ENCODE measurements around the gene RCOR2. TPM values are rescaled to one million over a fixed set of nuclear protein-coding genes. Genes with fewer than 3 reads are reported as not detected.
A peak's percentile ranks its signal among the peaks of the same experiment; 100 is the strongest.

Gene RCOR2
- total RNA-seq, 1 experiment from 2014 or later: 77.4 TPM

- Mint-ChIP-seq H3K27ac (peak overlapping the region; percentile 73; the same call in 1 of the 2 replicates), H3K4me3 (no peak overlapping the region), H3K9me3 (no peaks in the 10 kb centered on the region), H3K27me3 (ENCODE audit: low read depth) (no peaks in the 10 kb centered on the region), H3K4me1 (peaks cover 49% of the 10 kb centered on the region), H3K36me3 (peaks cover 15% of the 10 kb centered on the region)
- ATAC-seq (no peak), DNase-seq (ENCODE audit: low spot score) (no peak)
- TF ChIP-seq SMAD3 (CRISPR knock-in tag; IDR thresholded peaks at IDR 0.05; ENCODE audit: borderline replicate concordance): no peak
- peak; percentile 76; the same call in 1 of the 2 replicates for TF ChIP-seq ZNF423 (CRISPR knock-in tag; IDR thresholded peaks at IDR 0.05)
- CTCF ChIA-PET: interaction anchor here (0.6 to 2.8 kb wide), 31 partner anchors 9 to 242 kb away, joined by 3 to 47 read pairs (median 5); partner anchors contain the start of genes MARK2, NAA40, RCOR2 and ZFTA
- POLR2A ChIA-PET: interaction anchor here (1.2 kb wide), 2 partner anchors 11 to 24 kb away, joined by 3 to 5 read pairs; no protein-coding TSS in a partner anchor
Observed at GRCh38 chr11:63907063-63907462, 9.9 kb downstream of the RCOR2 start.

GRCh38 chr11:63906585-63906984 lies 10.4 kb downstream of the RCOR2 start:
- POLR2A ChIA-PET: interaction anchor here (1.2 kb wide), 2 partner anchors 11 to 23 kb away, joined by 3 to 5 read pairs; no protein-coding TSS in a partner anchor
- H3K27ac Mint-ChIP-seq: peak overlapping the region; percentile 93
- H3K4me3 Mint-ChIP-seq: no peak overlapping the region
- DNase-seq (ENCODE audit: low spot score) (peak; percentile 62), ATAC-seq (no peak)
- H3K9me3 Mint-ChIP-seq: no peaks in the 10 kb centered on the region
- H3K36me3 Mint-ChIP-seq: peaks cover 20% of the 10 kb centered on the region
- CTCF ChIA-PET: interaction anchor here (0.6 to 2.8 kb wide), 34 partner anchors 8 to 243 kb away, joined by 3 to 47 read pairs (median 5); partner anchors contain the start of genes MARK2, NAA40, RCOR2 and ZFTA
- peaks cover 48% of the 10 kb centered on the region for H3K4me1 Mint-ChIP-seq
- H3K27me3 Mint-ChIP-seq (ENCODE audit: low read depth): no peaks in the 10 kb centered on the region
- TF ChIP-seq ZNF232 (CRISPR knock-in tag; IDR thresholded peaks at IDR 0.05) (no peak), CTCF (IDR thresholded peaks at IDR 0.05) (peak; percentile 35; the same call in 1 of the 2 replicates), AR (CRISPR knock-in tag; IDR thresholded peaks at IDR 0.05) (no peak), E2F1 (CRISPR knock-in tag; IDR thresholded peaks at IDR 0.05) (no peak)

GRCh38 chr11:63906087-63906486 lies 10.9 kb downstream of the RCOR2 start:
- no peaks in the 10 kb centered on the region for H3K9me3 Mint-ChIP-seq
- H3K4me1 Mint-ChIP-seq: peaks cover 45% of the 10 kb centered on the region
- TF ChIP-seq SP1 (CRISPR knock-in tag; conservative IDR thresholded peaks at IDR 0.05): no peak
- no peak for TF ChIP-seq TEAD1 (CRISPR knock-in tag; IDR thresholded peaks at IDR 0.05)
- no peak for TF ChIP-seq FOXP4 (CRISPR knock-in tag; IDR thresholded peaks at IDR 0.05)
- no peak for TF ChIP-seq TEAD4 (CRISPR knock-in tag; IDR thresholded peaks at IDR 0.05)
- no peak for TF ChIP-seq CBFB (CRISPR knock-in tag; IDR thresholded peaks at IDR 0.05; ENCODE audit: low read depth)
- no peak for TF ChIP-seq HMGA2 (CRISPR knock-in tag; IDR thresholded peaks at IDR 0.05)
- no peak for TF ChIP-seq ESRRA (CRISPR knock-in tag; IDR thresholded peaks at IDR 0.05; ENCODE audit: borderline replicate concordance)
- TF ChIP-seq E2F5 (CRISPR knock-in tag; IDR thresholded peaks at IDR 0.05): no peak
- no peak for TF ChIP-seq ZNF416 (CRISPR knock-in tag; IDR thresholded peaks at IDR 0.05)
- no peak for TF ChIP-seq RELA (CRISPR knock-in tag; IDR thresholded peaks at IDR 0.05; ENCODE audit: borderline replicate concordance)
- no peak for TF ChIP-seq CDX4 (CRISPR knock-in tag; IDR thresholded peaks at IDR 0.05; ENCODE audit: borderline replicate concordance)
- no peak for TF ChIP-seq MYBL2 (CRISPR knock-in tag; IDR thresholded peaks at IDR 0.05)
- no peak for TF ChIP-seq FOXJ3 (CRISPR knock-in tag; IDR thresholded peaks at IDR 0.05; ENCODE audit: borderline replicate concordance)
- no peak for TF ChIP-seq GTF2I (CRISPR knock-in tag; conservative IDR thresholded peaks at IDR 0.05)
- no peak overlapping the region for H3K27ac Mint-ChIP-seq
- ATAC-seq (no peak), DNase-seq (ENCODE audit: low spot score) (no peak)
- CTCF ChIA-PET: interaction anchor here (0.6 to 2.8 kb wide), 32 partner anchors 8 to 243 kb away, joined by 3 to 47 read pairs (median 5); partner anchors contain the start of genes MARK2, NAA40, RCOR2 and ZFTA
- POLR2A ChIA-PET: interaction anchor here (1.2 kb wide), 2 partner anchors 12 to 23 kb away, joined by 3 to 5 read pairs; no protein-coding TSS in a partner anchor
- H3K36me3 Mint-ChIP-seq: peaks cover 23% of the 10 kb centered on the region
- H3K4me3 Mint-ChIP-seq: no peak overlapping the region
- H3K27me3 Mint-ChIP-seq (ENCODE audit: low read depth): no peaks in the 10 kb centered on the region
